ENCODE results near the gene ANKRD39. TPM values are rescaled to one million over a fixed set of nuclear protein-coding genes. Genes with fewer than 3 reads are reported as not detected.

Gene ANKRD39
- total RNA-seq, 1 experiment from 2014 or later = 24.4 TPM

DNA sequence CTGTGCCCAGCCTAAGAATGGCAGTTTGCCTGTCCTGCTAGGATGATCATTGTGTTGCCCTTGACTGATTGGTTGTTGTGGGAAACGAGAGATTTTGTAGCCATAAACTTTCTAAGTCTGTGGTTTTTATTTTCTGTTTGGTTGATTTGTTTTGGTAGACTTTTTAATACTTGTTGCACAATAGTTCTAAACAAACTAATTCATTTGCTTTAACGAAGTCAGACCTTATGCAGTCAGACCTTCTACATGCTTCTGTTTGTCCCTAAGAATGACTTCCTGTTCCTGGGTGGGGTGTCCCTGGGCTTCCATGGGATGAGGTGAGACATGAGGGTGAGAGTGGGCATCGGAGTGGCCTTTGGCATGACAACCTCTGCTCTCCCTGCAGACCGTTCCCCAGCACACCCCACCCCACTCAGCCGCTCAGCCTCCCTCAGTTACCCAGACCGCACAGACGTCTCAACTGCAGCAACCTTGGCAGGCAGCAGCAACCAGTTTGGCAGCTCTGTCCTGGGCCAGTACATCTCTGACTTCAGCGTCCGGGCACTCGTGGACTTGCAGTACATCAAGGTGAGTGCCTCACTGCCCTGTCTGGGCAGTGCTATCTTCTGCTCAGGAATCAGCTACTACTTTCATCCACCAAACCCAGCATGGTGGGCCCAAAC, 49.5 kb downstream of the ANKRD39 start:
- Histone ChIP-seq H3K4me3 (ENCODE audit: low read depth in 2 of 2, low read length in 2 of 2) (no peak overlapping the region), H3K4me1 (ENCODE audit: control insufficient read depth, insufficient read depth, low read length) (no peaks in the 10 kb centered on the region), H3K36me3 (ENCODE audit: control insufficient read depth, insufficient read depth, low read length) (no peaks in the 10 kb centered on the region), H3K9me3 (ENCODE audit: control insufficient read depth, insufficient read depth, low read depth, low read length) (no peaks in the 10 kb centered on the region), H3K27ac (ENCODE audit: low read length) (no peak overlapping the region), H3K27me3 (ENCODE audit: control insufficient read depth, insufficient read depth, low read length) (no peaks in the 10 kb centered on the region)
- DNase-seq (ENCODE audit: low read depth, low spot score) (no peak), ATAC-seq (no peak)
- ChIA-PET POLR2A (no interaction called here), CTCF (no interaction called here)
- in situ Hi-C loops (cut with HindIII; ENCODE audit: low pct_unique_long_range_greater_than_20kb, low sequenced_read_pairs) = no loop called here
- TF ChIP-seq, protein P1, sequence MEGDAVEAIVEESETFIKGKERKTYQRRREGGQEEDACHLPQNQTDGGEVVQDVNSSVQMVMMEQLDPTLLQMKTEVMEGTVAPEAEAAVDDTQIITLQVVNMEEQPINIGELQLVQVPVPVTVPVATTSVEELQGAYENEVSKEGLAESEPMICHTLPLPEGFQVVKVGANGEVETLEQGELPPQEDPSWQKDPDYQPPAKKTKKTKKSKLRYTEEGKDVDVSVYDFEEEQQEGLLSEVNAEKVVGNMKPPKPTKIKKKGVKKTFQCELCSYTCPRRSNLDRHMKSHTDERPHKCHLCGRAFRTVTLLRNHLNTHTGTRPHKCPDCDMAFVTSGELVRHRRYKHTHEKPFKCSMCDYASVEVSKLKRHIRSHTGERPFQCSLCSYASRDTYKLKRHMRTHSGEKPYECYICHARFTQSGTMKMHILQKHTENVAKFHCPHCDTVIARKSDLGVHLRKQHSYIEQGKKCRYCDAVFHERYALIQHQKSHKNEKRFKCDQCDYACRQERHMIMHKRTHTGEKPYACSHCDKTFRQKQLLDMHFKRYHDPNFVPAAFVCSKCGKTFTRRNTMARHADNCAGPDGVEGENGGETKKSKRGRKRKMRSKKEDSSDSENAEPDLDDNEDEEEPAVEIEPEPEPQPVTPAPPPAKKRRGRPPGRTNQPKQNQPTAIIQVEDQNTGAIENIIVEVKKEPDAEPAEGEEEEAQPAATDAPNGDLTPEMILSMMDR (IDR thresholded peaks at IDR 0.05) = no peak
- TF ChIP-seq, protein P2, sequence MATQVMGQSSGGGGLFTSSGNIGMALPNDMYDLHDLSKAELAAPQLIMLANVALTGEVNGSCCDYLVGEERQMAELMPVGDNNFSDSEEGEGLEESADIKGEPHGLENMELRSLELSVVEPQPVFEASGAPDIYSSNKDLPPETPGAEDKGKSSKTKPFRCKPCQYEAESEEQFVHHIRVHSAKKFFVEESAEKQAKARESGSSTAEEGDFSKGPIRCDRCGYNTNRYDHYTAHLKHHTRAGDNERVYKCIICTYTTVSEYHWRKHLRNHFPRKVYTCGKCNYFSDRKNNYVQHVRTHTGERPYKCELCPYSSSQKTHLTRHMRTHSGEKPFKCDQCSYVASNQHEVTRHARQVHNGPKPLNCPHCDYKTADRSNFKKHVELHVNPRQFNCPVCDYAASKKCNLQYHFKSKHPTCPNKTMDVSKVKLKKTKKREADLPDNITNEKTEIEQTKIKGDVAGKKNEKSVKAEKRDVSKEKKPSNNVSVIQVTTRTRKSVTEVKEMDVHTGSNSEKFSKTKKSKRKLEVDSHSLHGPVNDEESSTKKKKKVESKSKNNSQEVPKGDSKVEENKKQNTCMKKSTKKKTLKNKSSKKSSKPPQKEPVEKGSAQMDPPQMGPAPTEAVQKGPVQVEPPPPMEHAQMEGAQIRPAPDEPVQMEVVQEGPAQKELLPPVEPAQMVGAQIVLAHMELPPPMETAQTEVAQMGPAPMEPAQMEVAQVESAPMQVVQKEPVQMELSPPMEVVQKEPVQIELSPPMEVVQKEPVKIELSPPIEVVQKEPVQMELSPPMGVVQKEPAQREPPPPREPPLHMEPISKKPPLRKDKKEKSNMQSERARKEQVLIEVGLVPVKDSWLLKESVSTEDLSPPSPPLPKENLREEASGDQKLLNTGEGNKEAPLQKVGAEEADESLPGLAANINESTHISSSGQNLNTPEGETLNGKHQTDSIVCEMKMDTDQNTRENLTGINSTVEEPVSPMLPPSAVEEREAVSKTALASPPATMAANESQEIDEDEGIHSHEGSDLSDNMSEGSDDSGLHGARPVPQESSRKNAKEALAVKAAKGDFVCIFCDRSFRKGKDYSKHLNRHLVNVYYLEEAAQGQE (IDR thresholded peaks at IDR 0.05; ENCODE audit: insufficient read depth in 1 of 2, low read depth in 2 of 2, low read length in 1 of 2) = no peak
- TF ChIP-seq SIN3A (IDR thresholded peaks at IDR 0.05; ENCODE audit: borderline replicate concordance, insufficient read depth, low read depth, low read length) (no peak), TCF7L2 (IDR thresholded peaks at IDR 0.05; ENCODE audit: low read depth, low read length) (no peak), POLR2AphosphoS5 (IDR thresholded peaks at IDR 0.05; ENCODE audit: low read depth, low read length) (no peak)
- intact Hi-C loops (cut with micrococcal nuclease; ENCODE audit: unreplicated experiment) = no loop called here
- no TSS peak for BruUV-seq (replicated peaks)

DNA sequence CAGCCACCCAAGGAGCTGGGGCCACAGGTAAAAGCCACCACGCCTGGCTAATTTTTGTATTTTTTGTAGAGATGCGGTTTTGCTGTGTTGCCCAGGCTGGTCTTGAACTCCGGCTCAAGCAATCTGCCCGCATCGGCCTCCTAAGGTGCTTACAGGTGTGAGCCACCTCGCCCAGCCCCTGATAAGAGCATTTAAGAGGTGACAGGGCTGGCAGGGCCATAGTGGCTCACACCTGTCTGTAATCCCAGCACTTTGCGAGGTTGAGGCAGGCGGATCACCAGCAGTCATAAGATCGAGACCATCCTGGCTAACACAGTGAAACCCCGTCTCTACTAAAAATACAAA, 50.7 kb downstream of the ANKRD39 start:
- Histone ChIP-seq H3K4me3 (ENCODE audit: low read depth in 2 of 2, low read length in 2 of 2) (no peak overlapping the region), H3K27ac (ENCODE audit: low read length) (no peak overlapping the region), H3K9me3 (ENCODE audit: control insufficient read depth, insufficient read depth, low read depth, low read length) (no peaks in the 10 kb centered on the region), H3K4me1 (ENCODE audit: control insufficient read depth, insufficient read depth, low read length) (no peaks in the 10 kb centered on the region), H3K27me3 (ENCODE audit: control insufficient read depth, insufficient read depth, low read length) (no peaks in the 10 kb centered on the region), H3K36me3 (ENCODE audit: control insufficient read depth, insufficient read depth, low read length) (no peaks in the 10 kb centered on the region)
- ChIA-PET POLR2A (no interaction called here), CTCF (no interaction called here)
- intact Hi-C loops (cut with micrococcal nuclease; ENCODE audit: unreplicated experiment) = no loop called here
- BruUV-seq (replicated peaks) = no TSS peak
- TF ChIP-seq, protein P1 (IDR thresholded peaks at IDR 0.05) = no peak
- TF ChIP-seq TCF7L2 (IDR thresholded peaks at IDR 0.05; ENCODE audit: low read depth, low read length) = no peak
- TF ChIP-seq POLR2AphosphoS5 (IDR thresholded peaks at IDR 0.05; ENCODE audit: low read depth, low read length) = no peak
- no peak for TF ChIP-seq SIN3A (IDR thresholded peaks at IDR 0.05; ENCODE audit: borderline replicate concordance, insufficient read depth, low read depth, low read length)
- TF ChIP-seq, protein P2 (IDR thresholded peaks at IDR 0.05; ENCODE audit: insufficient read depth in 1 of 2, low read depth in 2 of 2, low read length in 1 of 2) = no peak
- in situ Hi-C loops (cut with HindIII; ENCODE audit: low pct_unique_long_range_greater_than_20kb, low sequenced_read_pairs) = no loop called here
- ATAC-seq (no peak), DNase-seq (ENCODE audit: low read depth, low spot score) (no peak)
